K562 (cell line): ENCODE results near the gene PPP2R1B. TPM values are rescaled to one million over a fixed set of nuclear protein-coding genes. Genes with fewer than 3 reads are reported as not detected.
"Not testable (repeated sequence)": the region's sequence is repeated elsewhere in the genome, so short reads cannot be mapped to it uniquely, and the experiment has no call there.

Experiments used
- ATAC-seq: fragments of 200-7000 bp; cut with Tn5 transposase; 3 replicates; pipeline ENCODE4 v1.9.1; 2020; ENCODE audit warnings: moderate library complexity
- BruUV-seq: library from RNA; stranded (reverse); fragments of 400-500 nt; replicated peaks from 2 replicates; lab custom pipeline; 2021; lab: Mats Ljungman, UMichigan
- CTCF ChIA-PET: fragments of 300-600 bp; formaldehyde crosslinking; extraction: SDS; loops from one replicate; lab custom pipeline; 2021; ENCODE audit warnings: low intra/inter-chr PET ratio; lab: Yijun Ruan, JAX
- POLR2A ChIA-PET: fragments of 300-600, 350-650 bp; sonication (Branson Sonifier 250); formaldehyde crosslinking; extraction: SDS; loops from one replicate; lab custom pipeline; 2021; ENCODE audit warnings: antibody characterized with exemption, inconsistent platforms; lab: Yijun Ruan, JAX
- DNase-seq, 4 experiments: peaks; one replicate each; pipeline versions ENCODE4 v3.0.0 to v3.0.0-alpha.2; 2011 to 2018; ENCODE audit warnings: low spot score in 3 of 4, mixed read lengths in 3 of 4; ENCODE audit errors: extremely low read depth in 1 of 4
- FAIRE-seq: peaks from 2 replicates; lab custom pipeline; 2011; peaks lifted over from hg19 to GRCh38; lab: Jason Lieb, UNC
- H2AFZ ChIP-seq: 2 replicates; pipeline ENCODE4 v1.6.0; 2011; ENCODE audit warnings: low read depth, low read length, control low read depth, inconsistent platforms
- H3K27ac ChIP-seq: fragments of 200-600 bp; 3 replicates; pipeline ENCODE4 v1.8.0; 2011; ENCODE audit warnings: low read depth, mild to moderate bottlenecking, control low read depth, inconsistent platforms, low read length, moderate library complexity, mixed read lengths; ENCODE audit errors: extremely low read depth
- H3K27me3 ChIP-seq, 2 experiments: fragments of 300-600 bp in 1 of 2; 2 replicates in 1 of 2; 3 replicates in 1 of 2; pipeline versions ENCODE4 v1.6.0 to v1.8.0; 2011; ENCODE audit warnings: inconsistent platforms in 2 of 2, low read length in 2 of 2, mild to moderate bottlenecking in 1 of 2, mixed read lengths in 1 of 2, moderate library complexity in 1 of 2; ENCODE audit not compliant: control insufficient read depth in 2 of 2, insufficient read depth in 2 of 2
- H3K36me3 ChIP-seq: fragments of 300-600 bp; 3 replicates; pipeline ENCODE4 v1.8.0; 2011; ENCODE audit warnings: mild to moderate bottlenecking, low read length, inconsistent platforms; ENCODE audit not compliant: control insufficient read depth, insufficient read depth
- H3K4me1 ChIP-seq, 2 experiments: fragments of 200-600 bp in 1 of 2; replicated peaks in 1 of 2; 2 replicates in 1 of 2; 3 replicates in 1 of 2; pipeline versions ENCODE4 v1.5.1 to v1.8.0; 2011; ENCODE audit warnings: inconsistent platforms in 2 of 2, low read length in 2 of 2, mild to moderate bottlenecking in 1 of 2, mixed read lengths in 1 of 2, moderate library complexity in 1 of 2; ENCODE audit not compliant: control insufficient read depth in 2 of 2, insufficient read depth in 2 of 2
- H3K4me2 ChIP-seq: 2 replicates; pipeline ENCODE4 v1.6.1; 2011; ENCODE audit warnings: low read length, control low read depth, inconsistent platforms, mixed read lengths; ENCODE audit not compliant: insufficient read depth
- H3K4me3 ChIP-seq: fragments of 200-600 bp; sonication (generic), shearing (Covaris generic); 2 replicates; pipeline ENCODE4 v1.5.1; 2016; ENCODE audit warnings: control low read depth, inconsistent platforms
- H3K79me2 ChIP-seq: fragments of 200-600 bp; 3 replicates; pipeline ENCODE4 v1.8.0; 2011; ENCODE audit warnings: low read length, inconsistent platforms; ENCODE audit not compliant: control insufficient read depth, insufficient read depth
- H3K9ac ChIP-seq, 2 experiments: 2 replicates each; pipeline versions ENCODE4 v1.6.0 to v1.6.1; 2011; ENCODE audit warnings: low read depth in 2 of 2, low read length in 2 of 2, control low read depth in 1 of 2, inconsistent platforms in 1 of 2, mild to moderate bottlenecking in 1 of 2, mixed read lengths in 1 of 2; ENCODE audit not compliant: insufficient read depth in 1 of 2
- H3K9me1 ChIP-seq: one replicate; pipeline ENCODE4 v1.6.0; 2011; ENCODE audit warnings: inconsistent platforms, mild to moderate bottlenecking, low read length, moderate library complexity; ENCODE audit not compliant: control insufficient read depth, insufficient read depth
- H3K9me3 ChIP-seq: replicated peaks from 2 replicates; pipeline ENCODE4 v1.5.1; 2011; ENCODE audit warnings: low read depth, low read length, inconsistent platforms; ENCODE audit not compliant: control insufficient read depth, insufficient read depth
- H4K20me1 ChIP-seq: replicated peaks from 2 replicates; pipeline ENCODE4 v1.6.1; 2011; ENCODE audit warnings: low read length, inconsistent platforms, mixed read lengths; ENCODE audit not compliant: control insufficient read depth, insufficient read depth
- ETS2 ChIP-seq: IDR thresholded peaks from 2 replicates; pipeline ENCODE4 v1.6.1; 2016; ENCODE audit warnings: borderline replicate concordance, missing genetic modification characterization, mild to moderate bottlenecking, moderate library complexity, missing compliant biosample characterization; ENCODE audit not compliant: poor library complexity, severe bottlenecking
- KDM1A ChIP-seq, 2 experiments: fragments of 450-650 bp; IDR thresholded peaks; 2 replicates each; pipeline ENCODE4 v1.6.1; 2016; ENCODE audit warnings: mild to moderate bottlenecking in 2 of 2
- NR1H2 ChIP-seq: sonication (generic); formaldehyde crosslinking; IDR thresholded peaks from 2 replicates; pipeline ENCODE4 v1.4.0; 2020; ENCODE audit warnings: mild to moderate bottlenecking, missing genetic modification reagents
- RBM25 ChIP-seq: fragments of 200-400 bp; formaldehyde crosslinking; IDR thresholded peaks from 2 replicates; pipeline ENCODE4 v1.6.1; 2018; ENCODE audit warnings: low read length, low read depth, moderate library complexity; ENCODE audit not compliant: severe bottlenecking
- WGBS: fragments of 100-300 bp; shearing (Covaris generic); methylation state at CpG from one replicate; pipeline ENCODE4 v1.1.6; 2016; ENCODE audit warnings: low coverage, mixed read lengths; ENCODE audit not compliant: insufficient coverage; ENCODE audit errors: missing lambda C conversion rate; 5-methylcytosine and 5-hydroxymethylcytosine counted together
- in situ Hi-C: fragments of 300-500 bp; cut with MboI; formaldehyde crosslinking; loops from 4 replicates; pipeline ENCODE4 v1.15.0; 2018; ENCODE audit warnings: inconsistent platforms, mixed read lengths
- intact Hi-C: fragments of 100-400 bp; cut with micrococcal nuclease; formaldehyde crosslinking; loops from 2 replicates; pipeline ENCODE4 v1.14.2; 2022
- polyA plus RNA-seq, 8 experiments: library from polyadenylated mRNA; depleted of rRNA in 4 of 8; stranded (reverse) in 5 of 8; unstranded in 3 of 8; fragments of >200 nt; fragmentation: Nextera tagmentation in 2 of 8; fragmentation: Illumina TruSeq in 1 of 8; extraction: Ambion mirVana in 2 of 8; extraction: Trizol in 1 of 8; gene quantifications; 2 replicates each; pipeline versions ENCODE4 v1.2.1 to v1.2.3, GENCODE V29; 2011 to 2014; ENCODE audit warnings: inconsistent platforms in 1 of 8, missing spikeins in 1 of 8
- total RNA-seq, 7 experiments: library from RNA; depleted of rRNA in 6 of 7; stranded (reverse); fragments of >200 nt in 6 of 7; fragmentation: Illumina TruSeq in 2 of 7; extraction: Trizol in 2 of 7; gene quantifications; 2 replicates each; pipeline versions ENCODE4 v1.2.1 to v1.2.3, GENCODE V29; 2011 to 2021; ENCODE audit warnings: low replicate concordance in 1 of 7
- TF ChIP-seq, protein P1 (sequence below): fragments of 450-650 bp; IDR thresholded peaks from 2 replicates; pipeline ENCODE4 v1.6.1; 2017; ENCODE audit warnings: antibody characterized with exemption

The PPP2R1B gene
- total and polyA plus RNA-seq, 9 of the 15 experiments (the other 6 are each of a cell fraction or from before 2014, with no cell fraction given), result 24.6 to 68.5 (median 39.8) TPM

DNA sequence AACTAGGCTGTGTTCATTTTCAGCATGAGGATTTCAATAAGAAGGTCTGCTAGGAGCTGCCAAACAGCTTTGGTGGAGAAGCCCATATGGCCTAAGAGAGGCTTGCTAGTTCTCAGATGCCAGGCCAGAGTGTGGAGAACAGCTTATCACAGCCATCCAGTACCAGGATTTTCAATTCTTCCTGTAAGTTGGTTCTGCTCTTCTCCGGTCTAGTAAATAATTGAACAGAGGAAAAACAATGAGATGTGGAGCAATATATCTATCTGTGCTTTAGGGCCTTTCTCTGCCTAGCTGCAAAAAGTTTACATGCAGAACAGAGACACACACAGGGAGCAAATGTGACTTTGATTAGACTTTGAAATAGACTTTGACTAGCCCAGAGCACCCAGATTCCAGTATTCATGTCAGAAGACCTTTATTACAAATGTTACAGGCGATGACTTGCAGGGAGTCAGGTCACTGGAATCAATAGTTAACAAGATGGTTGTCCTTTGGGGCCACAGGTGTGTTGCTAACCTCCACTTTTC, 19.8 kb upstream of the PPP2R1B start (continued):
- no peak for TF ChIP-seq ETS2
- no peak for TF ChIP-seq NR1H2 (CRISPR knock-in tag)

DNA sequence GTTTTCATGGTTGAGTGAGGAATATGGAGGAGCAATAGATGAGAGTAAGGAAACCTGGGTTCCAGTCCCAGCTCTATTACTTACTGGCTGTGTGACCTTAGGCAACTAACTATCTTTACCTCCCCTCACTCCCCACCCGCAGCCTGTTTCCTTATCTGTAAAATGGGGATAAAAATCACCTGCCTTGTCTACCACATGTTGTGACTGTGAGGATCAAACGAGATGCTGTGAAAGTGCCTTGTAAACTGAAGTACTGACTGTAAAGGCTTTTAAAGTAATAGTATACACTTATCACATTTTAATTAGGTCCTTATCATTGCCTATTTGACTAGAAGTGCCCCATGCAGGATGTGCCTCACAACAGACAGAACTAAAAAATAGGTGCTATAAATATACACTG, 18.9 kb upstream of the PPP2R1B start:
- H3K9me3 ChIP-seq, result no peaks in the 10 kb centered on the region
- H3K9ac ChIP-seq, result no peak overlapping the region
- in situ Hi-C loops, result no loop called here
- H3K4me2 ChIP-seq, result no peak overlapping the region
- H3K9me1 ChIP-seq, result no peaks in the 10 kb centered on the region
- WGBS, result 20% methylated on average over 2 of the region's 2 CpGs
- H4K20me1 ChIP-seq, result no peaks in the 10 kb centered on the region
- ATAC-seq (no peak), FAIRE-seq (no peak), DNase-seq (no peak)
- H3K4me3 ChIP-seq, result no peak overlapping the region
- H3K4me1 ChIP-seq, result no peaks in the 10 kb centered on the region; a peak in 1 of 5 replicates
- no peaks in the 10 kb centered on the region for H3K79me2 ChIP-seq
- ChIA-PET POLR2A (interaction anchor here (0.7 kb wide), 1 partner anchor 8 kb away, joined by 3 read pairs; no protein-coding TSS in a partner anchor), CTCF (no interaction called here)
- BruUV-seq, result no TSS peak
- peaks cover 19% of the 10 kb centered on the region; the same call in 2 of the 3 replicates for H3K36me3 ChIP-seq
- no peak overlapping the region for H3K27ac ChIP-seq
- intact Hi-C loops, result no loop called here
- H2AFZ ChIP-seq, result no peak overlapping the region
- TF ChIP-seq, protein P1, sequence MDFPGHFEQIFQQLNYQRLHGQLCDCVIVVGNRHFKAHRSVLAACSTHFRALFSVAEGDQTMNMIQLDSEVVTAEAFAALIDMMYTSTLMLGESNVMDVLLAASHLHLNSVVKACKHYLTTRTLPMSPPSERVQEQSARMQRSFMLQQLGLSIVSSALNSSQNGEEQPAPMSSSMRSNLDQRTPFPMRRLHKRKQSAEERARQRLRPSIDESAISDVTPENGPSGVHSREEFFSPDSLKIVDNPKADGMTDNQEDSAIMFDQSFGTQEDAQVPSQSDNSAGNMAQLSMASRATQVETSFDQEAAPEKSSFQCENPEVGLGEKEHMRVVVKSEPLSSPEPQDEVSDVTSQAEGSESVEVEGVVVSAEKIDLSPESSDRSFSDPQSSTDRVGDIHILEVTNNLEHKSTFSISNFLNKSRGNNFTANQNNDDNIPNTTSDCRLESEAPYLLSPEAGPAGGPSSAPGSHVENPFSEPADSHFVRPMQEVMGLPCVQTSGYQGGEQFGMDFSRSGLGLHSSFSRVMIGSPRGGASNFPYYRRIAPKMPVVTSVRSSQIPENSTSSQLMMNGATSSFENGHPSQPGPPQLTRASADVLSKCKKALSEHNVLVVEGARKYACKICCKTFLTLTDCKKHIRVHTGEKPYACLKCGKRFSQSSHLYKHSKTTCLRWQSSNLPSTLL, result no peak
- TF ChIP-seq KDM1A (IDR thresholded peaks at IDR 0.05) (no peak), RBM25 (peak; percentile 14)
- TF ChIP-seq, all 486 proteins: peak for 1
- no peaks in the 10 kb centered on the region for H3K27me3 ChIP-seq

DNA sequence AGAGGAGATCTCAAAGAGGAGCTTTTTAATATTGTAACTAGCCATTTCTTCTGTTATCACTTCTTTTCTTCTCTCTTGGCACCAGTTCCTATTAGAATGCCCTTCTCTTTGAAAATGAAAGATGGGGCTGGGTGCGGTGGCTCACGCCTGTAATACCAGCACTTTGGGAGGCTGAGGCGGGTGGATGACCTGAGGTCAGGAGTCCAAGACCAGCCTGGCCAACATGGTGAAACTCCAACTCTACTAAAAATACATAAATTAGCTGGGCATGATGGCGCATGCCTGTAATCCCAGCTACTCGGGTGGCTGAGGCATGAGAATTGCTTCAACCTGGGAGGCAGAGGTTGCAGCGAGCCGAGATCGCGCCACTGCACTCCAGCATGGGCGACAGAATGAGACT, 18.1 kb upstream of the PPP2R1B start:
- H3K4me2 ChIP-seq, FAIRE-seq, BruUV-seq, DNase-seq, intact Hi-C loops, H3K4me1 ChIP-seq, ATAC-seq, H3K79me2 ChIP-seq, H3K27me3 ChIP-seq, H3K9me1 ChIP-seq, in situ Hi-C loops, H3K9me3 ChIP-seq, POLR2A ChIA-PET, H3K4me3 ChIP-seq, H2AFZ ChIP-seq, H3K27ac ChIP-seq, CTCF ChIA-PET, H3K9ac ChIP-seq, H4K20me1 ChIP-seq: not testable (repeated sequence)
- 97% methylated on average over 10 of the region's 10 CpGs for WGBS
- peaks cover 19% of the 10 kb centered on the region; the same call in 2 of the 3 replicates for H3K36me3 ChIP-seq
